Measurements from ENCODE around the gene PTPRD.
"Not testable (repeated sequence)": the region's sequence is repeated elsewhere in the genome, so short reads cannot be mapped to it uniquely, and the experiment has no call there.

The PTPRD gene

GRCh38 chr9:8946461-8946860 lies 1666.3 kb downstream of the PTPRD start:
- DNase-seq: no peak

GRCh38 chr9:8943392-8943791 lies 1669.4 kb downstream of the PTPRD start:
- DNase-seq: no peak

GRCh38 chr9:8940650-8941049 lies 1672.2 kb downstream of the PTPRD start:
- DNase-seq: no peak

GRCh38 chr9:8926461-8926860 lies 1686.3 kb downstream of the PTPRD start:
- DNase-seq: no peak

GRCh38 chr9:8924562-8924961 lies 1688.2 kb downstream of the PTPRD start:
- no peak for DNase-seq

GRCh38 chr9:8920478-8921183 lies 1692.2 kb downstream of the PTPRD start:
- DNase-seq: not testable (repeated sequence)

GRCh38 chr9:8917956-8918739 lies 1694.7 kb downstream of the PTPRD start:
- DNase-seq: no peak

- no peak for DNase-seq
These were observed 1696.0 kb downstream of the PTPRD start for GRCh38 chr9:8916771-8917170.

- DNase-seq: no peak
These were observed 1704.9 kb downstream of the PTPRD start for GRCh38 chr9:8907868-8908267.

- DNase-seq: no peak
These were observed 1707.1 kb downstream of the PTPRD start for GRCh38 chr9:8905731-8906130.

- no peak for DNase-seq
These were observed 1707.9 kb downstream of the PTPRD start for GRCh38 chr9:8904771-8905515.

GRCh38 chr9:8903077-8903476 lies 1709.7 kb downstream of the PTPRD start:
- DNase-seq: no peak

- no peak for DNase-seq
These were observed 1711.7 kb downstream of the PTPRD start for GRCh38 chr9:8901146-8901545.

GRCh38 chr9:8899511-8899910 lies 1713.3 kb downstream of the PTPRD start:
- DNase-seq: no peak

- no peak for DNase-seq
These were observed 1717.0 kb downstream of the PTPRD start for GRCh38 chr9:8895861-8896224.

- DNase-seq: no peak
These were observed 1717.5 kb downstream of the PTPRD start for GRCh38 chr9:8895106-8895860.

- DNase-seq: no peak
These were observed 1722.1 kb downstream of the PTPRD start for GRCh38 chr9:8890695-8891094.

GRCh38 chr9:8889100-8889499 lies 1723.7 kb downstream of the PTPRD start:
- DNase-seq: no peak

GRCh38 chr9:8888591-8888990 lies 1724.2 kb downstream of the PTPRD start:
- no peak for DNase-seq

GRCh38 chr9:8887369-8887768 lies 1725.4 kb downstream of the PTPRD start:
- DNase-seq: no peak

- no peak for DNase-seq
These were observed 1729.5 kb downstream of the PTPRD start for GRCh38 chr9:8883321-8883720.

GRCh38 chr9:8880060-8880459 lies 1732.7 kb downstream of the PTPRD start:
- no peak for DNase-seq

- no peak for DNase-seq
These were observed 1733.5 kb downstream of the PTPRD start for GRCh38 chr9:8879284-8879683.

All from SW 1271 (cell line).